Astrocyte (in vitro differentiated cells and primary cell): Measurements from ENCODE around the gene TNFRSF8. TPM values are rescaled to one million over a fixed set of nuclear protein-coding genes. Genes with fewer than 3 reads are reported as not detected.

Experiments
- DNase-seq: peaks from one replicate; pipeline ENCODE4 v3.0.0-alpha.2; 2010; ENCODE audit warnings: low read depth
- FAIRE-seq: peaks from 2 replicates; lab custom pipeline; 2011; peaks lifted over from hg19 to GRCh38; lab: Jason Lieb, UNC
- H2AFZ ChIP-seq: 2 replicates; pipeline ENCODE4 v1.6.0; 2012; ENCODE audit warnings: low read depth, low read length, inconsistent platforms
- H3K27ac ChIP-seq: 2 replicates; pipeline ENCODE4 v1.5.1; 2011; ENCODE audit warnings: low read depth, low read length, inconsistent platforms
- H3K27me3 ChIP-seq: 2 replicates; pipeline ENCODE4 v1.6.0; 2011; ENCODE audit warnings: low read length, inconsistent platforms; ENCODE audit not compliant: insufficient read depth
- H3K36me3 ChIP-seq: 2 replicates; pipeline ENCODE4 v1.5.1; 2011; ENCODE audit warnings: low read length, inconsistent platforms; ENCODE audit not compliant: insufficient read depth
- H3K4me1 ChIP-seq: 2 replicates; pipeline ENCODE4 v1.5.1; 2011; ENCODE audit warnings: low read length, inconsistent platforms; ENCODE audit not compliant: insufficient read depth
- H3K4me2 ChIP-seq: 2 replicates; pipeline ENCODE4 v1.6.0; 2012; ENCODE audit warnings: low read length, inconsistent platforms
- H3K4me3 ChIP-seq: 2 replicates; pipeline ENCODE4 v1.5.1; 2011; ENCODE audit warnings: low read depth, mild to moderate bottlenecking, low read length, inconsistent platforms; ENCODE audit not compliant: insufficient read depth
- H3K79me2 ChIP-seq: 2 replicates; pipeline ENCODE4 v1.6.0; 2012; ENCODE audit warnings: mild to moderate bottlenecking, low read length, inconsistent platforms; ENCODE audit not compliant: insufficient read depth
- H3K9ac ChIP-seq: 2 replicates; pipeline ENCODE4 v1.6.0; 2012; ENCODE audit warnings: mild to moderate bottlenecking, low read length, inconsistent platforms
- H3K9me3 ChIP-seq: 2 replicates; pipeline ENCODE4 v1.5.1; 2012; ENCODE audit warnings: low read depth, mild to moderate bottlenecking, low read length, inconsistent platforms; ENCODE audit not compliant: insufficient read depth
- H4K20me1 ChIP-seq: 2 replicates; pipeline ENCODE4 v1.6.0; 2012; ENCODE audit warnings: low read length, inconsistent platforms; ENCODE audit not compliant: insufficient read depth
- H3K27ac Mint-ChIP-seq: one replicate; pipeline ENCODE4 v1.8.0; 2021; ENCODE audit warnings: mild to moderate bottlenecking, mixed read lengths; ENCODE audit not compliant: unreplicated experiment
- H3K27me3 Mint-ChIP-seq: one replicate; pipeline ENCODE4 v1.8.0; 2021; ENCODE audit warnings: low read depth, mixed read lengths; ENCODE audit not compliant: unreplicated experiment
- H3K36me3 Mint-ChIP-seq: one replicate; pipeline ENCODE4 v1.8.0; 2021; ENCODE audit warnings: low read depth, mixed read lengths; ENCODE audit not compliant: unreplicated experiment
- H3K4me1 Mint-ChIP-seq: one replicate; pipeline ENCODE4 v1.8.0; 2021; ENCODE audit warnings: low read depth, mixed read lengths; ENCODE audit not compliant: unreplicated experiment
- H3K4me3 Mint-ChIP-seq: one replicate; pipeline ENCODE4 v1.8.0; 2021; ENCODE audit warnings: mild to moderate bottlenecking, moderate library complexity, mixed read lengths; ENCODE audit not compliant: unreplicated experiment
- H3K9me3 Mint-ChIP-seq: one replicate; pipeline ENCODE4 v1.8.0; 2021; ENCODE audit warnings: mild to moderate bottlenecking, mixed read lengths; ENCODE audit not compliant: unreplicated experiment
- CTCF ChIP-seq: IDR thresholded peaks from 2 replicates; pipeline ENCODE4 v1.5.1; 2011; ENCODE audit warnings: low read depth, mild to moderate bottlenecking, inconsistent platforms, low read length, moderate library complexity; ENCODE audit not compliant: insufficient read depth
- EZH2 ChIP-seq: IDR thresholded peaks from 2 replicates; pipeline ENCODE4 v1.6.1; 2012; ENCODE audit warnings: mild to moderate bottlenecking, low read length, inconsistent platforms; ENCODE audit not compliant: insufficient read depth
- total RNA-seq: library from RNA; stranded (reverse); gene quantifications from 2 replicates; pipeline ENCODE4 v1.2.1, GENCODE V29; 2021

TNFRSF8 gene
- total RNA-seq, 1 donor from 2014 or later: 0.16 TPM

GRCh38 chr1:12181568-12181967, 118.5 kb downstream of the TNFRSF8 start:
- Mint-ChIP-seq H3K9me3 (peaks cover 2% of the 10 kb centered on the region), H3K27me3 (peaks cover 25% of the 10 kb centered on the region), H3K4me3 (no peak overlapping the region), H3K27ac (no peak overlapping the region), H3K4me1 (peaks cover 22% of the 10 kb centered on the region), H3K36me3 (no peaks in the 10 kb centered on the region)
- Histone ChIP-seq H3K4me3 (no peak overlapping the region), H3K27ac (no peak overlapping the region), H3K36me3 (no peaks in the 10 kb centered on the region), H3K4me1 (peaks cover 32% of the 10 kb centered on the region), H3K9me3 (no peaks in the 10 kb centered on the region), H3K27me3 (peaks cover 2% of the 10 kb centered on the region), H3K4me2 (no peak overlapping the region), H3K79me2 (no peaks in the 10 kb centered on the region), H2AFZ (no peak overlapping the region), H4K20me1 (no peaks in the 10 kb centered on the region), H3K9ac (no peak overlapping the region)
- TF ChIP-seq CTCF: no peak
- no peak for TF ChIP-seq EZH2
- FAIRE-seq (no peak), DNase-seq (no peak)

GRCh38 chr1:12182410-12182984, 119.4 kb downstream of the TNFRSF8 start:
- H3K4me3 Mint-ChIP-seq: no peak overlapping the region
- H3K4me1 ChIP-seq: peaks cover 32% of the 10 kb centered on the region
- no peak overlapping the region for H3K4me3 ChIP-seq
- H3K9ac ChIP-seq: no peak overlapping the region
- H3K9me3 Mint-ChIP-seq: peaks cover 2% of the 10 kb centered on the region
- H3K27ac Mint-ChIP-seq: no peak overlapping the region
- no peaks in the 10 kb centered on the region for H3K36me3 ChIP-seq
- H3K4me2 ChIP-seq: no peak overlapping the region
- no peak for TF ChIP-seq CTCF
- TF ChIP-seq EZH2: no peak
- H3K27me3 Mint-ChIP-seq: peaks cover 29% of the 10 kb centered on the region
- H2AFZ ChIP-seq: no peak overlapping the region
- no peaks in the 10 kb centered on the region for H3K79me2 ChIP-seq
- peaks cover 4% of the 10 kb centered on the region for H3K27me3 ChIP-seq
- FAIRE-seq (no peak), DNase-seq (no peak)
- no peak overlapping the region for H3K27ac ChIP-seq
- H4K20me1 ChIP-seq: no peaks in the 10 kb centered on the region
- peaks cover 22% of the 10 kb centered on the region for H3K4me1 Mint-ChIP-seq
- no peaks in the 10 kb centered on the region for H3K36me3 Mint-ChIP-seq
- no peaks in the 10 kb centered on the region for H3K9me3 ChIP-seq

- Histone ChIP-seq H3K27ac (no peak overlapping the region), H3K4me2 (no peak overlapping the region), H3K4me1 (peaks cover 26% of the 10 kb centered on the region), H2AFZ (no peak overlapping the region), H3K9me3 (no peaks in the 10 kb centered on the region), H3K9ac (no peak overlapping the region), H4K20me1 (no peaks in the 10 kb centered on the region), H3K36me3 (no peaks in the 10 kb centered on the region), H3K27me3 (peaks cover 6% of the 10 kb centered on the region), H3K4me3 (no peak overlapping the region), H3K79me2 (no peaks in the 10 kb centered on the region)
- Mint-ChIP-seq H3K9me3 (peaks cover 2% of the 10 kb centered on the region), H3K27ac (no peak overlapping the region), H3K36me3 (no peaks in the 10 kb centered on the region), H3K4me3 (no peak overlapping the region), H3K27me3 (peaks cover 34% of the 10 kb centered on the region), H3K4me1 (peaks cover 16% of the 10 kb centered on the region)
- FAIRE-seq (no peak), DNase-seq (no peak)
- TF ChIP-seq CTCF (no peak), EZH2 (no peak)
Measured at GRCh38 chr1:12183095-12183794, 120.1 kb downstream of the TNFRSF8 start.
